Measurements from ENCODE around the gene RERE. TPM values are rescaled to one million over a fixed set of nuclear protein-coding genes. Genes with fewer than 3 reads are reported as not detected.
A peak's percentile ranks its signal among the peaks of the same experiment; 100 is the strongest.

Gene RERE
- total RNA-seq, 1 experiment from 2014 or later, result 161 TPM

GRCh38 chr1:8384088-8384487 is 433.4 kb downstream of the RERE start:
- ATAC-seq (no peak), DNase-seq (ENCODE audit: low spot score) (no peak)
- TF ChIP-seq GRHL2 (CRISPR knock-in tag; IDR thresholded peaks at IDR 0.05; ENCODE audit: insufficient replicate concordance, severe bottlenecking) (no peak), STAT6 (CRISPR knock-in tag; conservative IDR thresholded peaks at IDR 0.05; ENCODE audit: low read depth) (no peak), PRRX2 (CRISPR knock-in tag; IDR thresholded peaks at IDR 0.05) (no peak), CBFB (CRISPR knock-in tag; IDR thresholded peaks at IDR 0.05; ENCODE audit: low read depth) (no peak), KAT7 (CRISPR knock-in tag; IDR thresholded peaks at IDR 0.05; ENCODE audit: borderline replicate concordance) (no peak), ZNF138 (CRISPR knock-in tag; conservative IDR thresholded peaks at IDR 0.05) (no peak)
- 0 out of 2 replicates have a peak overlapping the region, but pooled peaks have one; percentile 28 for H3K27ac Mint-ChIP-seq
- H3K9me3 Mint-ChIP-seq, result no peaks in the 10 kb centered on the region
- POLR2A ChIA-PET, result no interaction called here
- H3K4me1 Mint-ChIP-seq, result peaks cover 72% of the 10 kb centered on the region
- H3K4me3 Mint-ChIP-seq, result no peak overlapping the region
- CTCF ChIA-PET, result no interaction called here
- H3K36me3 Mint-ChIP-seq, result peaks cover 5% of the 10 kb centered on the region; the same call in 1 of the 2 replicates
- H3K27me3 Mint-ChIP-seq (ENCODE audit: low read depth), result no peaks in the 10 kb centered on the region

GRCh38 chr1:8382608-8383505 is 434.6 kb downstream of the RERE start:
- ATAC-seq (no peak), DNase-seq (ENCODE audit: low spot score) (no peak)
- Mint-ChIP-seq H3K4me3 (no peak overlapping the region), H3K36me3 (0 out of 2 replicates have a peak, but pooled peaks cover 2% of the 10 kb centered on the region), H3K9me3 (no peaks in the 10 kb centered on the region), H3K27ac (peak overlapping the region; percentile 90), H3K27me3 (ENCODE audit: low read depth) (no peaks in the 10 kb centered on the region), H3K4me1 (peaks cover 79% of the 10 kb centered on the region)
- ChIA-PET CTCF (interaction anchor here (0.6 to 1.6 kb wide), 8 partner anchors 11 to 466 kb away, joined by 3 to 7 read pairs (median 4); no protein-coding TSS in a partner anchor), POLR2A (interaction anchor here (1.1 kb wide), 1 partner anchor 24 kb away, joined by 3 read pairs; no protein-coding TSS in a partner anchor)
- TF ChIP-seq NR1H2 (CRISPR knock-in tag; IDR thresholded peaks at IDR 0.05) (no peak), GRHL2 (CRISPR knock-in tag; IDR thresholded peaks at IDR 0.05; ENCODE audit: insufficient replicate concordance, severe bottlenecking) (no peak), PRDM15 (CRISPR knock-in tag; IDR thresholded peaks at IDR 0.05) (no peak), AR (CRISPR knock-in tag; IDR thresholded peaks at IDR 0.05) (no peak), FOXP4 (CRISPR knock-in tag; IDR thresholded peaks at IDR 0.05) (no peak), ZNF263 (CRISPR knock-in tag; IDR thresholded peaks at IDR 0.05; ENCODE audit: low read depth) (no peak), ZNF281 (CRISPR knock-in tag; IDR thresholded peaks at IDR 0.05) (no peak), GTF2I (CRISPR knock-in tag; conservative IDR thresholded peaks at IDR 0.05) (no peak), HMGA2 (CRISPR knock-in tag; IDR thresholded peaks at IDR 0.05) (no peak), E2F4 (CRISPR knock-in tag; IDR thresholded peaks at IDR 0.05; ENCODE audit: borderline replicate concordance, low read depth) (no peak), EMX1 (CRISPR knock-in tag; IDR thresholded peaks at IDR 0.05) (no peak)

All from WTC11 (cell line).